ENCODE data around the gene CLOCK.
A peak's percentile ranks its signal among the peaks of the same experiment; 100 is the strongest.

CLOCK gene

GRCh38 chr4:55410431-55410830 lies 136.3 kb downstream of the CLOCK start:
- no peak for DNase-seq

DNA sequence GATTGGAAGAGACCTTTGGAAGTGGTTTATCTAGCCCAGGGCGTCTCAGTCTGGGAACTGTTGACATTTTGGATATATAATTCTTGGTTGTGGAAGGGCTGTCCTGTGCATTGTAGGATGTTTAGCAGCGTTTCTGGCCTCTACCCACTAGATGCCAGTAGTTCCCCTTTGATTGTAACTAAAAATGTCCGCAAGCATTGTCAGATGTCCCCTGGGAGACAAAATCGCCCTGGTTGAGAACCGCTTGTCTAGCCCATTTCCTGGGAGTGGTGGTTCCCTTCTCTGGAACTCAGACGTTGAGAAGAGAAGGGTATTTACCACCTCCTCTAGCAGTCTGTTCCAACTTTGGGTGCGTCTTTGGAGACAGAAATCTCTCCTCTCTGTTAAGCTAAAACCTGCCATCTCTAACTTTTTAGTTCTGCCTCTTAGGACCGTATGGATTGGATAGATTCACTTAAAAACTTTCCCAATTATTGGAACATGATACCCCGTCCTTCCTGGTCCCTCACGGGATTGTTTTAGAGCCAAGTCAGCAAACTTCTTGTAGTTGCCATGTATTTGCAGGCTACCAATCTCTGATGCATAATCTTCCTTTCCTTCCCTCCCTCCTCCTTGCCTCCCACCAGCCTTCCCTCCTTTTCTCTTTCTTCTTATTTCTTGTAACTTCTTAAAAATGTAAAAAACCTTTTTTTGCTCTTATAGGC lies 137.1 kb downstream of the CLOCK start:
- no peak for DNase-seq

DNA sequence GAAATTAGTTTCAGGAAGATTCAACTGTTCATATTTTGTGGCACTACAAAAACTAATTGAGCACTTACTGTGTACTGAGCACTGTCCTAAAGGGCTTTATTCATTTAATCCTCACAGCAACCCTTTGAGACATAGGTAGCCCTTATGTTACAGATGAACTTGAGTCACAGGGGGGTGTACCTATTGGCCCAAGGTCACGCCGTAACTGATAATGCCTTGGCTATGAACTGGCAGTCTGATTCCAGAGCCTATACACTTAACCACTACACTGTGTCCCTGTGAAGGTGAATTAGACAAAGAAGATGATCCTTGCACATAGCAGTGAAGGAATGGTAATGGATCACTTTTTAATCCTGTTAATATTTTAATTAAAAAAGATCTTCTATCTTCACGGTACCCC lies 138.9 kb downstream of the CLOCK start:
- no peak for DNase-seq

DNA sequence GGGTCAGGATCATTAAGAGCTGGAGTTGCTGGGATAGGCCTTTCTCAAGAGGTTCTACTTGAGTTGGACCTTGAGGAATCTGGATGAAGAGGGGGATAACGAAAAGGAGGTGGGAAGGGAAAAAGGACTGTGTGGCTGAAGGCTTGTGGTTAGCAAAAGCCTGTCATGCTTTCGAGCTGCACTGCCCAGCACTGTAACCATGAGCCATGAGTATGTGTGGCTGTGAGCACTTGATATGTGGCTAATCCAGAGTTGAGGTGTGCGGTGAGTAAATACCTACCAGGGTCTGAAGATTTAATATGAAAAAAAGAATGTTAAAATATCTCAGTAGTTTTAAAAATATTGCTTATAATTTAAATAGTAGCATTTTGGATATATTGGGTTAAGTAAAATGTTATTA lies 139.6 kb downstream of the CLOCK start:
- DNase-seq: no peak

- DNase-seq: no peak
Observed at GRCh38 chr4:55406545-55406944, 140.2 kb downstream of the CLOCK start.

GRCh38 chr4:55405073-55405472 lies 141.6 kb downstream of the CLOCK start:
- DNase-seq: no peak

DNA sequence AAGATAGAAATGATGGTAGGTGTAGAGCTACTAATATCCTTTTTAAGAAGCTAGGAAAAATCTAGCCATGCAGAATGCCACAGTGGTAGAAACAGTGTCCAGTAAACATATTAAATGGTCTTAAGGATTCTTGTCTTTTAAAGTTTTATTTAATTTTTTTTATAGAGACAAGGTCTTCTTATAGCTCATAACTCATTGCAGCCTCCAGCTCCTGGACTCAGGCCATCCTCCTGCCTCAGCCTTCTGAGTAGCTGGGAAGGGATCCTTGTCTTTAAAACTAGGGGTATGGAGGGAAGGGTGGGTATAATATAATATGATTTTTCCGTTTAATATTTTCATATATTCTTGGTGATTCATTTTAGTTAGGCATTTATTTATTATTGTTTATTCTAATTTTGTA lies 147.1 kb downstream of the CLOCK start:
- no peak for DNase-seq

- DNase-seq: peak; percentile 32
Observed at GRCh38 chr4:55398966-55399365, 147.7 kb downstream of the CLOCK start.

DNA sequence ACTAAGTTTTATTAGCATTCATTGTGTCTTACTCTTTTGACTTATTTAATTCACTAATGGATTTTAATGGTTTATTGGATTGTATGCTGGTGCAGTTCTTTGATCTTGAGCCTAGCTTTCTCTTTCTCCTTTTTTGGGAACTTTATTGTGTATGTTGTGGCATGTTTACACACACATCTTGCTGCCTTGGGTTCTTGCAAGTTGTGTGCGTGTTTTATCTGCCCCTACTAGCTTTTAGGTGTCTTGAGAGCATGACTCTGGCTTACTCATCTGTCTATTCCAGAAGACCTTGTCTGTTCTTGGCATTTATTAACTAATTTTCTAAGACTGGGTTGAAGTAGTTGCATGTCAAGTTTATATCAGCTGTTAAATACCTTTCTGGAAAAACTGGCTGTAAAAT lies 148.2 kb downstream of the CLOCK start:
- DNase-seq: peak; percentile 57

- peak; percentile 65 for DNase-seq
Observed at GRCh38 chr4:55397520-55398321, 149.0 kb downstream of the CLOCK start.

DNA sequence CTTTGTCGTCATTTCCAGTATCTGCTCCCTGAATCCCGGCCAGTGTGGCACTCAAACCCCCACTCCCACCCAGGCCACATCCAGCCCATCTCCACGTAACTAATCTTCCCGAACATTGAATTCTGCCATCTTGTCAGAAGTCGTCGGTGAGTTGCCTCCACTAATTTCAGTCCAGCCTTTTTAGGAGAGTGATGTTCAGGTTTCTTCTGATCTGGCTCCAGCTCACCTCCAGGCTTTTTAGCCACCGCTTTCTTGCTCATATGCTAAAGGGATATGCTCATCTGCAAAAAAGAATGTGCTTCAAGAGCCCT lies 149.6 kb downstream of the CLOCK start:
- DNase-seq: peak; percentile 41

GRCh38 chr4:55396308-55397125 lies 150.2 kb downstream of the CLOCK start:
- peak; percentile 62 for DNase-seq

GRCh38 chr4:55395529-55396307 lies 151.0 kb downstream of the CLOCK start, which contains the start of gene TMEM165:
Gene TMEM165 (plus strand): TSS chr4:55395957. CDS start chr4:55396190, 233 bp downstream.
- peak; percentile 94 for DNase-seq

DNA sequence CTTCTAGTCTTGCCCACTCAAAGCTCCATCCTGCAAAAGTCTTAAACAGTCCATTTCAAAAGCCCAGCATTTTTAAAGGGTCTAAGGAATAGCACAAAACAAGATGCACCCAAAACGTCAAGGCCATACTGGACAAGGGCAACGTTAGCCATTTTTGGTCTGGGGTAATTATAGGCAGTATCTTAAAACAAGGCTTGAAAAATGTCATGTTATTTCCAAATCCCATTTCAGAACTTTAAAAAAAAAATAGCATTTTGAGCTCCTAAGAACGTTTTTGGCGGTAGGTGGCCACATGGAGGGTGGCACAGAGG lies 151.5 kb downstream of the CLOCK start:
- no peak for DNase-seq

DNA sequence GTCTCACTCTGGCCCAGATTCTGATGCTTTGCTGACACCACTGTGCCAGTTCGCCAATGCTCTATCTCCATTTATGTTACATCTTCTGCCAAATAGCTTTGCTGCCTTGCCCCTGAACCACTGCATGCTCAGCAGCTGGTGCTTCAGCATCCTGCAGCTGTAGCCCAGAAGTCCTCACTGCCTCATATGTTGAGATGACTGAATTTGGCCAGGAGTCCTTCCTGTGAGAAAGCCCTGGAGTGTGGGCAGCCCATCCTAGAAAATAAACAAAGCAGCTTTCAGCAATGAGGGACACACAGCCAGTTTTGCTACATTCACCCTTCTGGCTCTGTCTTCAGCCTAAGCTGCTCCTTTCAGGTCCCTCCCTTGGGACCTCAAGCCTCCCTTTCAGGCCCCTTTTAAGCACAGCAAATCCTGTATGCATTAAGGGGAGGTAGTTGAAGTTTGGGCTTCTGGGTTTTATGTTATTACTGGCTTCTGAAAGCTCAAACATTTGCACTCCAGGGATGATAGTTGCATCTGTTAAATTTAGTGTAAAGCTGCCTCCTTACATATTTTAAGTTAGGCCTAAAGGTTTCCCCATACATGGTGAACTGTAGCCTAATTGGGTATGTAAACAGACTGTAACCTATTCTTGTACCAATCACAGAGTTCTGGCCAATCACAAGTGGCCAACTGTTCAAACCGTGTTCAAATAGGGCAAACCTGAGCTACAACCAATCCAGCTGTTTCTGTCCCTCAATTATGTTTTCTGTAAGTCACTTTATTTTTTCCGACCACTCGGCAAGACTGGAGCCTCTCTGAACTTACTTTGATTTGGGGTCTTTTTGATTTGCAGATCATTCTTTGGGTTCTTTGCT lies 153.0 kb downstream of the CLOCK start:
- DNase-seq: no peak

- peak; percentile 91 for DNase-seq
Observed at GRCh38 chr4:55386840-55387239, 159.9 kb downstream of the CLOCK start.

GRCh38 chr4:55386073-55386472 lies 160.6 kb downstream of the CLOCK start:
- peak; percentile 76 for DNase-seq

DNA sequence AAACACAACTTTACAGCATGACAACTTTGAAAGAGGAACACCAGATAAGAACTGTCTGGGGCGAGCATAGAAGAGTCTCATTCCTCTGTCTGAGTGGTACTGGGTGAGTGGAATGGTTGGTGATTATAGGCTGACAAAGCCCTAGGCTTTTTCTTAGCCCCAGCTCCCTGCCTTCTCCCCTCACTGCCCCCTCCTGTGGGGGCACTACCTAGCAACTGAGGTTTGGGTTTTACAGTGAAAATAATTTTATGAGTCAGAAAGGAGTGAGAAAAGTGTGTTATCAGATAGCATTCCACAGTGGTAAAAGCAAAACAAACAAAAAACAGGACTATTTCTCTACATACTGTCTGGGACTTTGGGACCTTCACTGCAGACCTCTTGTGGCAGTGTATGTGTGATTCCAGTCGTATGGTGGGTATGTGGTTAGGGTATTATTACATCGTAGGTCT lies 161.5 kb downstream of the CLOCK start:
- peak; percentile 72 for DNase-seq

- DNase-seq: peak; percentile 72
Observed at GRCh38 chr4:55382488-55383003, 164.2 kb downstream of the CLOCK start.

DNA sequence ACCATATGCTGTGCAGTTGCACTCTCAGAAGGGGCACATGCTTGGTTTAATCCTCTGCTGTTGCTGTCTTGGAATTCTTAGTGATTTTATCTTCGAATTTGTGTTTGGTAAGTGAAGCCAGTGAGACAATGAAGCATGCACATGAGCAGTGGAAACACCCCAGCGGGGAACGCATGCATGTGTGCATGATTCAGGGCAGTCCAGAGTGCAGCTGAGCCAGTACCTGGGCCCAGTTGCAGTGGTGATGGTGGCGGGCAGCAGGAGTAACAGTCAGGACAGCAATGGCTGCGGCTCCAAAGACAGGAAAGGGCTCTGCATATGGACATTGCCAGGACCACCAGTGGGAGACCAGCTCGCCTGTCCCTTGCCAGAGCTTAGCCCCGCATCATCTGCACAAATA lies 165.2 kb downstream of the CLOCK start:
- peak; percentile 47 for DNase-seq

DNA sequence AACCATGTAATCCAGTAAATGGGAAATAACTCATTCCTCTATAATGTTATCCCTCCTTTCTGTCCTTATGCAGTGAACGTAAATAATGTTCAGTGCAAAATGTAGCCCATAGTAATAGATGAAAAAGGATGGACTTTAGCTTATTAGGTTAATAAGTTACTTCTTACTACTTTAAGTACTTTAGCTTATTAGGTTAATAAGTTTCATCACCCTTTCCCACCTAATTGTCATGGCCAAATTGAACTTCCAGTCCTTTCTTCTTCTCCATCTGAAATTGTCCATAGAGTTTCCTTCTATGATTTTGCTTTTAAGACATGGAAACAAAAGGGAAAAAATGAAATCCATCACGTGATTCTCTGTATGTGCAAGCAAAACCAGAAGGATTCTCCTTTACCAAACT lies 166.1 kb downstream of the CLOCK start:
- no peak for DNase-seq

Data from OCI-M1 (cell line).